GM12874 (cell line): ENCODE results near the gene DHCR7.

Experiments used
- TF ChIP-seq, protein P1 (sequence below): IDR thresholded peaks from 2 replicates; pipeline ENCODE4 v1.5.1; 2011; ENCODE audit warnings: low read depth, mild to moderate bottlenecking, control low read depth, low read length, moderate library complexity; ENCODE audit not compliant: insufficient read depth

Gene DHCR7

DNA sequence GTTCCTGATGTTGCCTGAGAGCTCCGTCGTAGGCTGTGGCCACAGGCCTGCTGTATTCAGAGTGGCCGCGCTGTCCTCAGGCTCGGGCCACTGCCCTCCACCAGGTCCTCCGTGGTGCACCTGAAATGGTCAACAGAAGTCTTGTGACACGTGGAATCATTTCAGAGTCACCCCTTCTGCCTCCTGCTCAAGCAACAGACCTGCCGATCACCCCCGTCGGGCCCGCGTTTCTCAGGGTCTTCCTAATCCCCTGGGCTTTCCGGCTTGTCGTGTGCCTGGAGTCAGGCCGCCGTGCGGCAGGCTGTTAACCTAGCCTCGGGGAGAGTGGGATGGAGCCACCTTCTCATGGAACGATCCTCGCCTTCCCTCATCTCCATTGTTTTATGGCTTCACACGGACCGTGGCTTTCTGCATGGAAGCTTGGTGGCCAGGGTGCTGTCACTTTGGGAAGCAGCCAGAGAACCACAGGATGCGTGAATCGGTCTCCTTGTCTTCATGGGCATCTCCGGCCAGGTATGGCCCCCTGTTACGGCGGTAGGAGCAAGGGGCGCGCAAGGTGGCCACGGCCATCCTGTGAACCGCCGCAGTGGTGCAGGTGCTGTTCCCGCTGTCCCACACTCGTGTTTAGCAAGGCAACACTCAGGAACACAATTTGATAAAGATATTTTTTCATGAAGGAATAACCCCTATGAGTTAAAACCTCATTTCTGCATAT is 28.9 kb upstream of the DHCR7 start:
- TF ChIP-seq, protein P1, sequence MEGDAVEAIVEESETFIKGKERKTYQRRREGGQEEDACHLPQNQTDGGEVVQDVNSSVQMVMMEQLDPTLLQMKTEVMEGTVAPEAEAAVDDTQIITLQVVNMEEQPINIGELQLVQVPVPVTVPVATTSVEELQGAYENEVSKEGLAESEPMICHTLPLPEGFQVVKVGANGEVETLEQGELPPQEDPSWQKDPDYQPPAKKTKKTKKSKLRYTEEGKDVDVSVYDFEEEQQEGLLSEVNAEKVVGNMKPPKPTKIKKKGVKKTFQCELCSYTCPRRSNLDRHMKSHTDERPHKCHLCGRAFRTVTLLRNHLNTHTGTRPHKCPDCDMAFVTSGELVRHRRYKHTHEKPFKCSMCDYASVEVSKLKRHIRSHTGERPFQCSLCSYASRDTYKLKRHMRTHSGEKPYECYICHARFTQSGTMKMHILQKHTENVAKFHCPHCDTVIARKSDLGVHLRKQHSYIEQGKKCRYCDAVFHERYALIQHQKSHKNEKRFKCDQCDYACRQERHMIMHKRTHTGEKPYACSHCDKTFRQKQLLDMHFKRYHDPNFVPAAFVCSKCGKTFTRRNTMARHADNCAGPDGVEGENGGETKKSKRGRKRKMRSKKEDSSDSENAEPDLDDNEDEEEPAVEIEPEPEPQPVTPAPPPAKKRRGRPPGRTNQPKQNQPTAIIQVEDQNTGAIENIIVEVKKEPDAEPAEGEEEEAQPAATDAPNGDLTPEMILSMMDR, result no peak

DNA sequence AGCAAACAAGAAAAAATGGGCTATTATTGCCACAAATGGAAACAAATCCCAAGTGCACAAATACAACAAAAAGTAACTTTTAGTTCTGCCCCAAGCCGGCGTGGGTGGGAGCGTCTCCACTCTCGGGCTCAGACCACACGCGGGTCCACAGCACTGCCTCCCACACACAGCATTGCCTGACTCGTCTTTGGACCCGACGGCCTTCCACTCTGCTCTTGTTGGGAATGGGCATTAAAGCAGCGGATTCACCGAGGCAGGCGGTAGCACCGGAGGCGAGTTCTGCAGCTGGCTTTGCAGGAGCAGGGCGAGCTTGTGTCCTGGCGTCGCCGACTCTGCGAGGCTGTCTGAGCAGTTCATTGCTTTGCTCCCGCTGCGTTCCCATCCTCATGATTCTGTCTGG is 27.8 kb upstream of the DHCR7 start:
- TF ChIP-seq, protein P1, result no peak

DNA sequence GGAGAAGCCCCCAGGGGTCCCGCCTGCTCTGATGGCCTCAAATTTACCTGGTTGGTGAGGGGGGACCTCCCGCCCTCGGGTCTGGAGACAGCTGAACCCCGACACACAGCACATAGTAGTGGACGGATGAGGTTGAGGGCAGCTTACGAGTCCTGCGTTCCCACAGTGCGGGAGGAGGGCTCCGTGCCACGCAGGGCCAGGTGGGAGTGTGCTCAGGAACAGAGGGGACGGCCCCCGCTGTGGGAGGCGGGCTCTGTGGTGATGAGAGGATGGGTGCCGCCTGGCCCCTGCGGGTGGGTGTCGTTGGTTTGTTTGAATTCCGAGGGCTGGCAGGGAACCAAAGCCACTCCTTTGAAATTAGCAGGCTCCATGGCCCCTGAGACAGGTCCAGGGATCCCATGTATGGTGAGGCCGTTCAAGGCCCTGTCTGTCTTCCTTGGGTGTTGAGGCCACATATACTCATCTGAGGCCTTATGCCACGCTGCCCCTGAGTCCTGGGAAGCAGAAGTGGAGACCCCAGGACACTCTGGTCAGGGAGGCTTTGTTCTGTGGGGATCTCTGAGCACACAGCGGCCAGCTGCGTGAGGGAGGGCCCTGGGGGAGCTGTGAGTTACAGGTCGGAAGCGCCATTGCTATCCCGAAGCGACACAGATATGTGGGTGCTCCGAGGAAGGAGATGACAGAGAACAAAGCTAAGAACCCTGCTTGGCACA is 26.7 kb upstream of the DHCR7 start:
- TF ChIP-seq, protein P1, result no peak

DNA sequence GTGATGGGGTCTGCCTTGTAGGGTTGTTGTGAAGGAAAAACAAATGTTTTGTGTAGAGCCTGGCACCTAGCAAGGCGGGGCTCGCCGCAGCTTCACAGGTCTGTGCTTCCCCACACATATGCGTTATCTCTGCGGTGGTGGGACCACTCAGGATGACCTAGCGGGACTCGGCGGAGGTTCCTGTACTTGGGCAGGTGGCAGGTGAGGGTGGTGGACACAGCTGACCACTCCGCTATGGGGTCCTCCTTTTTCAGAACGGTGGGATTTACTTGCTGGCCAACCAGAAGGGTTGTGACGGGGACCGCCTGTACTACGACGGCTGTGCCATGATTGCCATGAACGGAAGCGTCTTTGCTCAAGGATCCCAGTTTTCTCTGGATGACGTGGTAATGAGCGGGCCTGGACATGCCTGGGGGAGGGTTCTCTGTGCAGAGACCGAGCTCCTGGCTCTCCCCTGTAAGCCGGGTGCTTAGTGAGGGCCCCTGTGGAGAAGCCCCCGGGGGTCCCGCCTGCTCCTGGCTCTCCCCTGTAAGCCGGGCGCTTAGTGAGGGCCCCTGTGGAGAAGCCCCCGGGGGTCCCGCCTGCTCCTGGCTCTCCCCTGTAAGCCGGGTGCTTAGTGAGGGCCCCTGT is 26.1 kb upstream of the DHCR7 start:
- TF ChIP-seq, protein P1, result no peak

DNA sequence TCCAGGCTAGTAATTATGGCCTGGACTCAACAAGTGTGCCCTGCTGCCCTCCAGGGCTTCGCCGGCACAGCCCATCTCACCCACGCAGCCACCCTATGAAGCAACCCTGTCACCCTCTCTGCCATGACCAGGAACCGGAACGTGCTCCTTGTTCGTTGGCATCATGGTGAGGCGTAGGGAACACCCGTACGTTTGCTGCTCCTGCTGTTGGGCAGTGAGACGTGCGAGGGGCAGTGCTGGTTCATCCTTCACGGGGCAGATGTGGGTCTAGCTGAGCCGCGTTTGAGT is 25.5 kb upstream of the DHCR7 start:
- TF ChIP-seq, protein P1, result no peak

DNA sequence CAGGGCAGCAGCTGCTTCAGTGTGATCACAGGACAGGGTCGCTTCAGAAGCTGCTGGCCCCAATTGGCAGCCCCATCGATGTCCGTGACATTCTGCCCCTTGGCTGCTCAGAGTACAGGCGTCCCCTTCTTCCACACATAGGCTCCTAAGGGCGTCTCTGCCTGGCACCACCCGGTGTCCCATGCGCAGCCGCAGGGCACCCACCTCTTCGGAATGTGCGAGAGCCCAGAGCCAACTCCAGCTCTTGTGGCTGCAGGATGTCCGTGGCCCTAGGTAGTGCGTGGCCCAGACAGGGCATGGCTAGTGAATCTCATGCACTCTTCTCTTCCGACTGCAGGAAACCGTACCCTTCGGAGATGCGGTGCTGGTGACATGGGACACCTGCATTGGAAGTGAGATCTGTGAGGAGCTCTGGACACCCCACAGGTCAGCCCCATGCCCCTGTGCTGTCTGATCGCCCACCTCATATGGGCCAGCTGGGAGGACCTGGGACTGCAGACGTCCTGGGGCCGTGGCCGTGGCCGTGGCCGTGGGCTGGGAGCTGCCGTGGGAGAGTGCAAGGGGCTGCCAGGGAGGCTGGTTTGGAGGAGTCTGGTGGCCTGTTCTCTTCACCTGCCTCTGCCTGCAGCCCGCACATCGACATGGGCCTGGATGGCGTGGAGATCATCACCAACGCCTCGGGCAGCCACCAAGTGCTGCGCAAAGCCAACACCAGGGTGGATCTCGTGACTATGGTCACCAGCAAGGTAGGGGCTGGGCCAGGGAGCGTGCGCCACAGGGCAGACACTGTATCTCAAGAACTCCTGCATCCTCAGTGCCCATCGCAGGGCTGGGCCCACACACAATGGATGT is 25.0 kb upstream of the DHCR7 start:
- TF ChIP-seq, protein P1, result no peak
